NCI-H69 (cell line): ENCODE results near the gene RET.
A peak's percentile ranks its signal among the peaks of the same experiment; 100 is the strongest.
"Not testable (repeated sequence)": the region's sequence is repeated elsewhere in the genome, so short reads cannot be mapped to it uniquely, and the experiment has no call there.

ENCODE experiments used
- DNase-seq: peaks from one replicate; lab custom pipeline; 2025; lab: John Stamatoyannopoulos, UW

The RET gene

DNA sequence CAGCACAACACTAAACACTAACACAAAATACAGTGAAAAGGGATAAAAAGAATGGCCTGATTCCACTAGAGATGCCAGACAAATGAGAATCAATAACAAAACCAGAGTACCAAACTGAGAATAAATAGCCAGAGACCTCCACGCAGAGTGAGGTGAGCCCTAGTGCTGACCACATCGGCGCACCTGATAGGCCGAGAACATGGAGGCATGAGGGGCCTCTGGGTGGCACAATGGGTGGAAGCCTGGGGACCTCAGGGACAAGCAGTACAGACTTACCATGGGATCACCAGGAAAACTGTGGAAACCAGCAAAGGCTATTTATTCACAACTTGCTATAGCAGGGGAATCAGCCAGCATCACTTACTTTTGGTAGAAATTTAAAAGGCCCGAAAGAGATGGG, 59.6 kb downstream of the RET start:
- no peak for DNase-seq

DNA sequence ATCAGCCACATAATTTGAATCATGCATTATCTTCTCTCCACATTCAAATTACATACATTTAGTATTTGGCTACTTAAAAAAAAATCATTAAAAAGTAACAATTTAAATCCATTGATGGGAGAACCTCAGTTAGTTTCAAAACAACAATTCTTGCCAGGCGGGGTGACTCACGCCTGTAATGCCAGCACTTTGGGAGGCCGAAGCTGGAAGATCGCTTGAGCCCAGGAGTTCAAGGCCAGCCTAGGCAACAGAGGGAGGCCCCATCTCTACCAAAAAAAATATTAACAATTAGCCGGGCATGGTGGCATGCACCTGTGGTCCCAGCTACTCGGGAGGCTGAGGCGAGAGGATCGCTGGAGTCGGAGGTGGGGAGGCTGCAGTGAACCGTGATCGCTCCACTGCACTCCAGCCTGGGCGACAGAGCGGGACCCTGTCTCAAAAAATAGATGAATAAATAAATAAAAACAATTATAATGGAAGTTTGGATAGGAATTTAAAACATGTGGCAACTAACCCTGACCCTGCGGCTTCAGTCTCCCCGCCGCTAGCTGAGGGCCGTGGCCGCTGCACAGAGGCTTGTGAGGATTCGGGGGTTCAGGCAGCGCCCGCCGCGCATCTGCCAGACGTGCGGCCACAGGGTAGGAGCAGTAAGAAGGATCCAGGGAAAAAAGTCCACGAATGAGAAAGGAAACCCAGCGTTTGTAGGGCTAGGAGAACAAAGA, 60.3 kb downstream of the RET start:
- DNase-seq: no peak

DNA sequence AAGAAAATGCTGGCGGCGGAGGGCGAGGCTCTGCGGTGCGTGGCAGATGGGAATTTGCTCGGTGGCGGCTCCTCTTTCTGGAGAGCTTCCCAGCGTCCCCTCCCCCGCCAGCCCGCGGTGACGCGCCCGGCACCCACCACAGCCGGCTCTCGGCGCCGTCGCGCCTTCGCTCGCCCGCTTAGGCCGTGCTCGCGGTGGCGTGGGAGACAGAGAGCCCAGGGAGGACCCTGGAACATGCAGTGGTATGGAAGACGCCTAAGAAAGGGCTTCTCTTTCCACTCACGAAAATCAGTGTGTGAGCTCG, 60.8 kb downstream of the RET start:
- DNase-seq: peak; percentile 65

DNA sequence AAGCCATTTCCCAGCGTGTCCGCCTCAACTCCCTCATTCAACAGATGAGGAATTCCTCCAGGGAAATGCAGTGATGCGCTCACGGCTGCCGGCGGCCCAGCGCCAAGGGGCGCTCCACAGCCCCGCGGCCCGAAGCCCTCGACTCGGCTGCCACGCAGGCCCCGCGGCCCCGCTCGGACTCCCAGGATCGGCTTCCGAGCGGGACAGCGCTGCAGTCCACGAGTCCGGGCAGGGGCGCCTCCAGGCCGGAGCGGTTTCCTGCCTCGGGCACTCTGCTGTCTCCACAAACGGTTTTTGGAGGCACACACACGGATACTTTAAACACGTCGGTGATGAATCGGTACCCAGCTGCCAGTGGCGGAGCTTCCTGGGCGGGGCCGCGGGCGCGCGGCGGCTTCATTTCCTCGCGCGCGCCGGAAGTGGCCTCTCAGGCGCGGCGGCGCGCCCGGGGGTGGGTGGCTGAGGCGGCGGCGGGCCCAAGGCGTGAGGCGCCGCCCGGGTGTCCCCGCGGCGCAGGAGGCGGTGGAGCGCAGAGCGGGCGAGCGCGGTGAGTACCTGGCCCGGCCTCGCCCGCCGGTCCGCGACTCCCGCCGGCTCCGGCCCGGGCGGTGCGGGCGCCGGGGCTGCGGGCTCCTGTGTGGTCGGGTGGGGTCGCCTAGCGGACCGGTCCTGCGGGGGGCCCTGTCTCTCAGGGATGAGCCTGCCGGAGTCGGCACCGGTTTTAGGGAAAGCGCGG, 61.3 kb downstream of the RET start, which contains the start of gene CSGALNACT2:
Gene CSGALNACT2 (plus strand): TSS at position 425 of the 736 bp plus-strand sequence. CDS start 16,705 bp downstream, outside the sequence.
- peak; percentile 92 for DNase-seq

DNA sequence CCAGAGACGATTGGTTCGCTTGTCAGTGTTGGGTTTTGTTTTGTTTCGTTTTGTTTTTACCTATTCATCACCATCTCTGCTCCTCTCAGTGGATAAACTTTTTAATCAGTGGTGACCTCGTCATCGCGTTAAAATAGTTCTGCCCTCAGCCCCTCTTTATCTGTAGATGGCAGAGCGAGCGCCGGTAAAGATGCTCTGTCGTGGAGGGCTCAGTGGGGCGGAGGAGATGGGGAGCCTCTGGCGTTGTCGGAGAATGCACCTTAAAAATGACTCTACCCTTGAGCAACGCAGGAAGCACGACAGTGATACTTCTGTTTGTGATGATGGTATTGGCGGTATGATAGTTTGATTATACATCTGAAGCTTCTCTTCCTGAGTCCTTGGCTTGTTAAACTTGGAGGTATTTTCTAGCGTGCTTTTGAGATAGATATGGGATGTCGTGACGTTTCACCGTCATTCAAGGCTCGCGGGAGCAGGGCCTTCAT, 61.9 kb downstream of the RET start:
- peak; percentile 50 for DNase-seq

DNA sequence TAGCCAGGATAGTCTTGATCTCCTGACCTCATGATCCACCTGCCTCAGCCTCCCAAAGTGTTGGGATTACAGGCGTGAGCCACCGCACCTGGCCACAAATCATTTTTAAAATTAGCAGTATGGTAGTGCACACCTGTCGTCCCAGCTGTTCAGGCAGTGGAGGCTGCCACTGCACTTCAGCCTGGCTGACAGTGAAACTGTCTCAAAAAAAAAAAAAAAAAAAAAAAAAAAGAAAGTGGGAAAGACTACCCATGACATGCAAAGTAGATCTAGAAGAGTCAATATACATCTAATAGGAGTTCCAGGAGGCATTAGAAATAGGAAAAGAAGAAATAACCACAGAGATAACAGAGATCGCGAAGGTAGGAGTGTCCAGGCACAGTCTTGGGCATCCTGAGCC, 64.6 kb downstream of the RET start:
- DNase-seq: peak; percentile 7

DNA sequence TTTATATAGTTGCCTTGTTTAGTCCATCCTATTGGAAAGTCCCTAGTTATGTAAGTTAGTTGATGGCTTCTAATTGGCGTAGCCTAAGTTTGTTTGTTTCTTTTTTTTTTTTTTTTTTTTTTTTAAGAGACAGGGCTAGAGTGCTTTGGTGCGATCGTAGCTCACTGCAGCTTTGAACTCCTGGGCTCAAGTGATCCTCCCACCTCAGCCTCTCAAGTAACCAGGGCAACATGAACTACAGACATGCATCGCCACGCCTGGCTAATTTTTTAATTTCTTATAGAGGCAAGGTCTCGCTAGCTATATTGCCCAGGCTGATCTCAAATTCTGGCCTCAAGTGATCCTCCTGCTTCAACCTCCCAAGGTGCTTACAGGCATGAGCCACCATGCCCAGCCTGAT, 68.4 kb downstream of the RET start:
- DNase-seq: no peak

DNA sequence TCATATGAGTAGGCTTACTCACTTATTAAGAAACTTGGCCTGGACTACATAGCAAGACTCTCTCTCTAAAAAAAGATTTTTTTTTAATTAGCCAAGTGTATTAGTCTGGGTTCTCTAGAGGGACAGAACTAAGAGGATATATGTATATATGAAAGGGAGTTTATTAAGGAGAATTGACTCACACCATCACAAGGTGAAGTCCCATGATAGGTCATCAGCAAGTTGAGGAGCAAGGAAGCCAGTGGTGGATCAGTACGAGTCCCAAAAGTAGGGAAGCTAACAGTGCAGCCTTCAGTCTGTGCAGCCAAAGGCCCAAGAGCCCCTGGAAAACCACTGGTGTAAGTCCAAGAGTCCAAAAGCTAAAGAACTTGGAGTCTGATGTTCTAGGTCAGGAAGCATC, 69.1 kb downstream of the RET start:
- not testable (repeated sequence) for DNase-seq

DNA sequence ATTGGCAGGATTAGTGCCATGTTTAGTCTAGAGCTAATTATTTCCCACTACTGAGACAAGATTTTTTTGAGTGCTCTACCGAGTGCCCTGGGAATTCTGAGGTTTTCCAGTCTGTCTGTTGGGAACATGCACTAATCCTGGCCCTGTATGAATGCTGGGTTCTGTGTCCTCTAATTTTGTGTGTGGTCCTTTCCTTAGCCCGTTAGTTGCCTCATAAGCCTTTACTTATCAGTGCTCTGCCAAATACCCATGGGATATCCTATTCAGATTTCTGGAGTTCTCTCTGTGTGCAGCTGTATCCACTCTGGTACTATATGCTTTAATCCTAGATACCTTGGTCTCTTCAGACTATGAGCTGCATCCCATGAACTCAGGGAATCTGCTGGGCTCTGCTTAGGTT, 74.5 kb downstream of the RET start:
- DNase-seq: no peak

DNA sequence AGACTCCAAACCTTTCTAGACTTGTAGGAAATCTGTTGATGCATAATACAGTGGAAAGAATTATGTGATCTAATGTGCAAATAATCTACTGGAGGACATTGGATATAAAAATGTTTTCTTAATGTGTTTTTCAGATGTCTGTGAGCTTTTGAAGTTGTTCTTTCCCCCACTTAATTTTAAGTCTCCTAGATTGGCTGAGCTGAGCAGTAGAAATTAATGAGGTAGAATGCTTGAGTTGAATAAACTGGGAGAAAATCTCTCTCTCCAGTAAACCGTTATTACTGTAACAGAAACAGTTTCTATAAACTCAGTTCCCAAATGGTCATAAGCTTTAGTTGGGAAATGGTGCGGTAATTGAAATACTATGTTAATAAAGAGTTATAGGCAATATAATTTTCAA, 77.0 kb downstream of the RET start:
- DNase-seq: no peak

DNA sequence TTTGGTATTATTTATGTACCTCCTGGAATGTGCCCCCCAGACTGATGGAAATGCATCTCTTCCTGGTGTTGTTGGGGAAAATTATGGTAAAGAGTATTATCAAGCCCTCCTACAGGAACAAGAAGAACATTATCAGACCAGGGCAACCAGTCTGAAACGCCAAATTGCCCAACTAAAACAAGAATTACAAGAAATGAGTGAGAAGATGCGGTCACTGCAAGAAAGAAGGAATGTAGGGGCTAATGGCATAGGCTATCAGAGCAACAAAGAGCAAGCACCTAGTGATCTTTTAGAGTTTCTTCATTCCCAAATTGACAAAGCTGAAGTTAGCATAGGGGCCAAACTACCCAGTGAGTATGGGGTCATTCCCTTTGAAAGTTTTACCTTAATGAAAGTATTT, 78.4 kb downstream of the RET start:
- no peak for DNase-seq

DNA sequence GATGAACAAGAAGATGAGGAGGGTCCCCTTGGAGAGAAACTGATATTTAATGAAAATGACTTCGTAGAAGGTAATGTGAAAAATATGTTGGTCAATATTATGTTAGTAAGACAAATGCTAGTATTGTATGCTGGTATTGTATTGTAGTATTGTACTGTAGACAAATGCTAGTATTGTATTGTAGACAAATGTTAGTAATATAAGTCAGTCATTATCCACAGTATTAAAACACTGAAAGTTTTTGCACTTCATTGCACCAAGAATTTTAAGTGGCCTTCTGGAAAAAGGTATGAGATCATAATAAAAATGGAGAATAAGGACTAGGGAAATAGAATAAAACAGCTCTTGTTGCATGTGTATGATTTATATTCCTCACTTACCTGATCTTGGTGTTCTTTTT, 78.9 kb downstream of the RET start:
- no peak for DNase-seq

DNA sequence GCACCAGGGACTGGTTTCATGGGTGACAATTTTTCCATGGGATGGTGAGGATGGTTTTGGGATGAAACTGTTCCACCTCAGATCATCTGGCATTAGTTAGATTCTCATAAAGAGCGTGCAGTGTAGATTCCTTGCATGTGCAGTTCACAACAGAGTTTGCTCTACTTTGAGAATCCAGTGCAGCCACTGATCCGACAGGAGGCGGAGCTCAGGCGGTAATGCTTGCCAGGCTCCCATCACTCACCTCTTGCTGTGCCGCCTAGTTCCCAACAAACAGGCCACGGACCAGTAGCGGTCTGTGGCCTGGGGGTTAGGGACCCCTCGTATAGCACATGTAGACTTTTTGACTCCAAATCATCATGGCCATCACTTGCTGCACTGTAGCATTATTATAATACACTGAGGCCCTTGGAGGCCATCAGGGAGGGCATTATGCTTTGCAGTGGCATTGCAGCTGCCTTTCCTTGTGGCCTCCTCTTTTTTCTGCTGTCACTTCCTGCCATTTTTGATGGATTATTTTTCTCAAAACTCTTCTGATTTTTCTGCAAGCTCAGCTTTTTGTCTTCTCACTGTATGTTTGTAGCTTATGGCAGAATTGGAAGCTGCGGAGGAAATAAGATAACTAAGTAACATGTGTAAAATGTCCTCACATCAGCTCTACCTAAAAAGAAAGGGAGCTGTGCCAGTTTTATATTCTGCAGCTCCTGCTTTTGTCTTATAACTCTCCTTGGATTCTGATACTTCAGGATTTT, 79.9 kb downstream of the RET start:
- DNase-seq: no peak

DNA sequence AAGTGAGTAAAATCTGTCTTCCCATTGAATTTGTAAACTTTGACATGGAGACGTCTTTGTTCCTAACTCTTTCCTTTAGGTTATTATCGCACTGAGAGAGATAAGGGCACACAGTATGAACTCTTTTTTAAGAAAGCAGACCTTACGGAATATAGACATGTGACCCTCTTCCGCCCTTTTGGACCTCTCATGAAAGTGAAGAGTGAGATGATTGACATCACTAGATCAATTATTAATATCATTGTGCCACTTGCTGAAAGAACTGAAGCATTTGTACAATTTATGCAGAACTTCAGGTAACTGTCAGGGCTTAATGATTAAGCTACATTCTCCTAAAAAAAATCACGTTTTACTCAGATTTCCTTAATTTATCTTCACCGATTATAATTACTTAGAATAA, 81.8 kb downstream of the RET start:
- no peak for DNase-seq

DNA sequence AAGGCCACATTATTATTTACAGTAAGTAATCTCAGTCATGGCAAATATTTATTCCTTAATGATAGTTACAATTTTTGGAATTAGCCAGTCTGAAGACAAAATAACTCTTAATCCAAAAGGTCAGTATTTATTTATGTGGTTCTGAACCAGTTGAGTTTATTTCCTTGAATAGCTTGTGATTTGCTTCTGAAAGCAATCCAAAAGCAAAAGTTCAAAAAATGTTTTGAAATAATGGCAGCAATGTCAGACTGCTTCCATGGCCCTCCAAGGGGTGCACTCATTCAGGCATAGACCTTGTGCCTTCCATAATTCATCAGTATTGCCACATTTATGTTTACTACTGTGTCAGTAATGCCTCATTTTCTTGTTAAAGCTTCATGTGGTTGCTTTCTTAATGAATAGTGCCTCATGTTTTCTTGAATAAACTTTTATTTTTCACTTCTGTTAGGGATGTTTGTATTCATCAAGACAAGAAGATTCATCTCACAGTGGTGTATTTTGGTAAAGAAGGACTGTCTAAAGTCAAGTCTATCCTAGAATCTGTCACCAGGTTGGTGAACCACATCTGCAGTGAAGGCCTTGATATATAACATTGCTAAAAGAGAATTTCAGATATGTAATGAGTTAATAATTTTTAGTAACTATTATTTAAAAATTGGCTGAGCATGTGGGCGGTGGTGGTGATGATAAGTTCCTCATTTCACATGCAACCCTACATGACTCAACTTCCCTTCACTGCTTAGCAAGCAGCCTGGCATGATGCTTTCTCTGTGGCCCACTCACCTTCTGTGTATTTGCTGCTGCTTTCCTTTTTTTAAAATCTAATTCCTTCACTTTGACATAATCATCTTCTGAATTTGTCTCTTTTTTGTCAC, 83.4 kb downstream of the RET start:
- DNase-seq: no peak

DNA sequence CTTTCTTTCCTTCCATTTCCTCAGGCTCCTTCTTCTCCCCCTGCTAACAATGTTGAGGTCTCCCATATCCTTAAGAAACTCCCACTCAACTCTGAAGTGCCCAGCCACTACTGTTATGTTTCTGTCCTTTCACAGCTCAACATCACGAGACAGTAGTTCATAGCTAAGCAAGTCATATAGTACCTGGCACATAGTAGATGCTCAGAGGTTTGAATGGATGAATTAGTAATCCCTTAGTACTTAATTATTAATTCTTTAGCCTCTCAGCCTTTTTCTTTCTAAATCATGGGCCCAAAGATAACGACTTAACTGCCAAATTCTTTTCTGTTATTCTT, 84.0 kb downstream of the RET start:
- DNase-seq: no peak

DNA sequence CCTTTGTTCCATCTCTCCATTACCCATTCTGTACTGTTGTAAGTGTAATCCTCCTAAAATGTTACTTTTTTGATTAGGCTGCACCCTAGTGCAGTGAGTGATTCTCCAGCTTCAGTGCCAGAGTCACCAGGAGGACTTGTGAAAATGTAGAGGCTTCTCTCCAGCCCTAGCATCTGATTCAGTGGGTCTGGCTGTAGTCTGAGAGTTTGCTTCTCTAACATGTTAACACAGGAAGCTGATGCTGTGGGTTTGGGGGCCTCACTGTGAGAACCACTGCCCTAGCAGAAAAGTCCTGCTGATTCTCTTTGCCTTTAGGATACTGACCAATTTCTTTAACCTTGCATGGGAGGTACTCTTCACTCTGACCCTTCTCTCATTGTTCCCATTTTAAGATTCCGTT, 85.7 kb downstream of the RET start:
- DNase-seq: no peak

DNA sequence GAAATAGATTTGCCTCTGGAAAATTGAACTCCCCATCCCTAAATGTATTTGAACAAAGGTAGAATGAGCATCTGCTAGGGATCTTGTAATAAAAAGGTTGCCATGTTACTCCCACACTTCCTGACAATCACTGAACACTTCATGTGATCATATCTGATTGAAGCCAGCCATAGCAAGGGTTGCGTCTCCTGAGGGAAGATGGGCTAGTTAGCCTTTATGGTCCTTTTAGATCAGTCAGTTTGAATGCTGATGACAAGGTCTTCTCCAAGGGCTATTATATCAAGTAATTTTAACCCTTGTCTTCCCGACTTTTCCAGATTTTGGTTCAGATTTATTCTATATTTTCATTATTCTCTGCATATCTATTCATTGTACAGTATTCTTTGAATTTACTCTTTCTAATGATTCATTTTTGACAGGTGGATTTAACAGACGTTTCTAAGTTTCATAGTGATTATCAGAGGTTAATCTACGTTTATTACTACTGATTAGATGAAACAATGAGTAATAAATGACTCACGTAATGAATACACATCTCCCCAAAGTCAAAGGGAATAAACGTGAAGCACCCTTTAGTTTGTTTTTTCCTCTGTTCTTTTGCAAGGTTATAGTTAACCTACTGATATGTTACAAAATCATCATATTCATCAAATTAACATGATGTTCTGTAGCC, 89.5 kb downstream of the RET start:
- DNase-seq: peak; percentile 34

DNA sequence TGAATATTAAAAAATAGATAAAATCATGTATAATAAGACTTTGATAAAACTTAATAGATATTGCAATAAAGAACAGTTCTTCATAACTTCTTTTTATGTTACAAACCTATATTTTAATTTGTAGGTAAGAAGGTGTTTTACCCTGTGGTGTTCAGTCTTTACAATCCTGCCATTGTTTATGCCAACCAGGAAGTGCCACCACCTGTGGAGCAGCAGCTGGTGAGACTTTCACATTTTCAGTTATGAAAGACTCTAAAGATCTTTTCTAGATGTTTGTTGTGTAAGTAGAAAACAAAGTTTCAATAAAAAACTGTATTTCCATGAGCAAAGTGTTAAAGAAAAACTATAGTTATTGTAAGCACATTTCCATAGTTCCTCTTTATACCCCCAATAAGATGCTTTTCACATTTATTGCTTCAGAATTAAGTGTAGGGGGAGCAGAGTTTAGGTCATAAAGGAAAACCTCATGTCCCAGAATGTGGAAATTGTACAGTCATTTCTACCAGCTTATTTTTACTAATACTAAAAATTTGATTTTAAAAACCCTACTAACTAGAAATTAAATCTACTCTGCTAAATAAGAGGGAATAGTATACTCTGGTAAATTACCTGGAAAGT, 90.1 kb downstream of the RET start:
- DNase-seq: peak; percentile 73

DNA sequence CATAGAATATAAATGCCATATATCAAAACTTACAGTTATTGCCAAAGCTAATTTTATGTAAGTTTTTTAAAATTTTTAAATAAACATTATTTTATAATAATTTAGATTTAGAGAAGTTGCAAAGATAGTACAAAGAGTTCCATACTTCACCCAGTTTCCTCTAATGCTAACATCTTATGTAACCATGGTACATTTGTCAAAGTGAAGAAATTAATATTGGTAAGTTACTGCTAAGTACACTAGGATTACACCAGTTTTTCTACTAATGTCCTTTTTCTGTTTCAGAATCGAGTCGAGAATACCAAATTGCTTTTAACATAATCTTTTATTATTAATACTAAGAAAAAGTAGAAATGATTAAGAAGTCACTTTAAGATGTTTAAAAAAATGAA, 90.6 kb downstream of the RET start:
- no peak for DNase-seq

DNA sequence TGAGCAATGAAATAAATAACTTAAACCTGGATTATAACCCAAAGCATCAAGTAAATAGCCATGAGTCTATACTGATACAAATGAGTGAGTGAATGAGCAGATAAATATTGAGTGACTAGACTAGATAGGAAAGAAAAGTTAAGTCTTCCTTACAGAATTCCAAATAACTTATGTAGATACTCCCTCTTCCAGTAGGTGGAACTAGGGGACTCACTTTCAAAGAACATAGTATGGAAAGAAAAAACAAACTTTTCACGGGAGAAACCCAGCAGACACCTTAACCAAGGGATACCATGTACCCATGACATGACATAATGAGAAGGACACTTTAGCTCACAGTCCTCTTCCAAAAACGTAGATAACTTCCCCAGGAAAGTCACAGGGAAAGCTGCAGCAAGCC, 93.6 kb downstream of the RET start:
- no peak for DNase-seq
